Neural cell (in vitro differentiated cells): Measurements from ENCODE around the gene OSBPL8. TPM values are rescaled to one million over a fixed set of nuclear protein-coding genes. Genes with fewer than 3 reads are reported as not detected.
A peak's percentile ranks its signal among the peaks of the same experiment; 100 is the strongest.

Source experiments
- H2AFZ ChIP-seq: fragments of 200-600, 300-800 bp; sonication (generic), shearing (Covaris generic); 2 replicates; pipeline ENCODE4 v1.6.0; 2014; ENCODE audit warnings: low read depth, mild to moderate bottlenecking, antibody characterized with exemption, low read length, moderate library complexity
- H3F3A ChIP-seq: fragments of 200-600 bp; shearing (Covaris generic); 2 replicates; pipeline ENCODE4 v1.6.1; 2016; ENCODE audit warnings: mild to moderate bottlenecking, moderate library complexity, mixed read lengths, antibody characterized with exemption, low read length; ENCODE audit not compliant: insufficient read depth, poor library complexity, severe bottlenecking
- H3K27ac ChIP-seq: fragments of 200-600, 300-800 bp; sonication (generic), shearing (Covaris generic); 2 replicates; pipeline ENCODE4 v1.5.1; 2014; ENCODE audit warnings: mild to moderate bottlenecking, low read length, moderate library complexity
- H3K27me3 ChIP-seq: fragments of 300-800, 200-600 bp; sonication (generic), shearing (Covaris generic); 2 replicates; pipeline ENCODE4 v1.6.0; 2014; ENCODE audit warnings: mild to moderate bottlenecking, low read depth, low read length, moderate library complexity; ENCODE audit not compliant: insufficient read depth
- H3K36me3 ChIP-seq: fragments of 300-800, 200-600 bp; sonication (generic), shearing (Covaris generic); 2 replicates; pipeline ENCODE4 v1.5.1; 2014; ENCODE audit warnings: mild to moderate bottlenecking, antibody characterized with exemption, low read length, moderate library complexity; ENCODE audit not compliant: insufficient read depth
- H3K4me2 ChIP-seq: fragments of 300-800, 200-600 bp; sonication (generic), shearing (Covaris generic); 2 replicates; pipeline ENCODE4 v1.6.0; 2014; ENCODE audit warnings: mild to moderate bottlenecking, low read length
- H3K4me3 ChIP-seq: fragments of 300-800, 200-600 bp; sonication (generic), shearing (Covaris generic); 2 replicates; pipeline ENCODE4 v1.5.1; 2014; ENCODE audit warnings: mild to moderate bottlenecking, low read length, moderate library complexity
- H3K79me2 ChIP-seq: fragments of 200-600 bp; shearing (Covaris generic); replicated peaks from 2 replicates; pipeline ENCODE4 v1.6.0; 2014; ENCODE audit warnings: mild to moderate bottlenecking, low read length, moderate library complexity; ENCODE audit not compliant: insufficient read depth
- H3K9ac ChIP-seq: fragments of 300-800, 200-600 bp; sonication (generic), shearing (Covaris generic); 2 replicates; pipeline ENCODE4 v1.6.1; 2016; ENCODE audit warnings: mild to moderate bottlenecking, low read length, mixed read lengths
- H3K9me2 ChIP-seq: fragments of 200-600 bp; shearing (Covaris generic); 2 replicates; pipeline ENCODE4 v1.6.1; 2016; ENCODE audit warnings: mild to moderate bottlenecking, low read length, mixed read lengths; ENCODE audit not compliant: insufficient read depth
- H3K9me3 ChIP-seq: fragments of 200-600, 300-800 bp; sonication (generic), shearing (Covaris generic); 2 replicates; pipeline ENCODE4 v1.6.1; 2016; ENCODE audit warnings: mild to moderate bottlenecking, mixed run types, low read length, moderate library complexity, mixed read lengths
- H4K20me1 ChIP-seq: fragments of 200-600 bp; shearing (Covaris generic); 2 replicates; pipeline ENCODE4 v1.6.1; 2016; ENCODE audit warnings: mild to moderate bottlenecking, mixed run types; ENCODE audit not compliant: insufficient read depth
- EP300 ChIP-seq: fragments of 450-650 bp; conservative IDR thresholded peaks from 2 replicates; pipeline ENCODE4 v1.6.1; 2014; ENCODE audit warnings: antibody characterized with exemption, mild to moderate bottlenecking, moderate library complexity; ENCODE audit not compliant: poor library complexity, severe bottlenecking
- EZH2 ChIP-seq: fragments of 200-600, 300-800 bp; shearing (Covaris generic), sonication (generic); IDR thresholded peaks from 2 replicates; pipeline ENCODE4 v1.6.1; 2014; ENCODE audit warnings: antibody characterized with exemption, low read length, borderline replicate concordance, mild to moderate bottlenecking; ENCODE audit not compliant: insufficient read depth, poor library complexity, severe bottlenecking
- MXI1 ChIP-seq: fragments of 450-650 bp; conservative IDR thresholded peaks from 2 replicates; pipeline ENCODE4 v1.6.1; 2014; ENCODE audit warnings: antibody characterized with exemption, mild to moderate bottlenecking; ENCODE audit not compliant: poor library complexity, severe bottlenecking
- POLR2AphosphoS5 ChIP-seq: IDR thresholded peaks from 2 replicates; pipeline ENCODE4 v1.6.1; 2012
- RAD21 ChIP-seq: fragments of 450-650 bp; conservative IDR thresholded peaks from 2 replicates; pipeline ENCODE4 v1.6.1; 2014; ENCODE audit warnings: antibody characterized with exemption, mild to moderate bottlenecking, moderate library complexity
- SMC3 ChIP-seq: fragments of 450-650 bp; conservative IDR thresholded peaks from 2 replicates; pipeline ENCODE4 v1.6.1; 2014; ENCODE audit warnings: antibody characterized with exemption, mild to moderate bottlenecking, moderate library complexity; ENCODE audit not compliant: poor library complexity
- TAF1 ChIP-seq: IDR thresholded peaks from 2 replicates; pipeline ENCODE4 v1.6.1; 2012; ENCODE audit warnings: low read depth
- polyA plus RNA-seq: library from polyadenylated mRNA; depleted of rRNA; stranded (reverse); fragments of >200 nt; gene quantifications from 2 replicates; pipeline ENCODE4 v1.2.3, GENCODE V29; 2014
- TF ChIP-seq, protein P1 (sequence below): IDR thresholded peaks from 2 replicates; pipeline ENCODE4 v1.6.1; 2012; ENCODE audit warnings: borderline replicate concordance
- TF ChIP-seq, protein P2 (sequence below): fragments of 450-650 bp; IDR thresholded peaks from 2 replicates; pipeline ENCODE4 v1.5.1; 2014; ENCODE audit warnings: antibody characterized with exemption, mild to moderate bottlenecking, moderate library complexity; ENCODE audit not compliant: poor library complexity, severe bottlenecking

The OSBPL8 gene
- polyA plus RNA-seq, 1 donor from 2014 or later, result 126 TPM

DNA sequence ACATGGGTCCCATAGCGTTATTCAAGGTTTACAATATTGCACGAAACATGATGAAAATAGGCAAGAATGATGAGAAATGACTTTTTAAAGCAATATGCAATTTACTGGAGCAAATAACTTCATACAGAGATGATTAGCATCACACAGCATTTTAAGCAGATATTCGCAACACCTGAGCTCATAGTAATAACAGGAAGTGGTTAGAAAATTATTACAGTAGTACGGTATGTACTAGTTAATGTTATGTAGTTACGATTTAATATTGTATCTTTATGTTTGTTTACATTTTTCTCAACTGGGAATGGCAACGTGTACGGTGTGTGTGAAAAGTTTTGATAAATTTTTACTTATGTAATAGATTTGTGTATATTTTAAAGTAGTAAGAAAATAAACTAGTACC, 102.6 kb downstream of the OSBPL8 start:
- Histone ChIP-seq H3F3A (no peaks in the 10 kb centered on the region), H3K9me3 (no peaks in the 10 kb centered on the region), H4K20me1 (no peaks in the 10 kb centered on the region), H3K9ac (no peak overlapping the region), H3K4me3 (no peak overlapping the region), H3K27me3 (no peaks in the 10 kb centered on the region), H3K9me2 (no peaks in the 10 kb centered on the region), H3K79me2 (no peaks in the 10 kb centered on the region), H3K36me3 (no peaks in the 10 kb centered on the region), H3K4me2 (no peak overlapping the region), H3K27ac (no peak overlapping the region), H2AFZ (no peak overlapping the region)
- TF ChIP-seq POLR2AphosphoS5 (no peak), SMC3 (no peak)
- TF ChIP-seq, protein P1, sequence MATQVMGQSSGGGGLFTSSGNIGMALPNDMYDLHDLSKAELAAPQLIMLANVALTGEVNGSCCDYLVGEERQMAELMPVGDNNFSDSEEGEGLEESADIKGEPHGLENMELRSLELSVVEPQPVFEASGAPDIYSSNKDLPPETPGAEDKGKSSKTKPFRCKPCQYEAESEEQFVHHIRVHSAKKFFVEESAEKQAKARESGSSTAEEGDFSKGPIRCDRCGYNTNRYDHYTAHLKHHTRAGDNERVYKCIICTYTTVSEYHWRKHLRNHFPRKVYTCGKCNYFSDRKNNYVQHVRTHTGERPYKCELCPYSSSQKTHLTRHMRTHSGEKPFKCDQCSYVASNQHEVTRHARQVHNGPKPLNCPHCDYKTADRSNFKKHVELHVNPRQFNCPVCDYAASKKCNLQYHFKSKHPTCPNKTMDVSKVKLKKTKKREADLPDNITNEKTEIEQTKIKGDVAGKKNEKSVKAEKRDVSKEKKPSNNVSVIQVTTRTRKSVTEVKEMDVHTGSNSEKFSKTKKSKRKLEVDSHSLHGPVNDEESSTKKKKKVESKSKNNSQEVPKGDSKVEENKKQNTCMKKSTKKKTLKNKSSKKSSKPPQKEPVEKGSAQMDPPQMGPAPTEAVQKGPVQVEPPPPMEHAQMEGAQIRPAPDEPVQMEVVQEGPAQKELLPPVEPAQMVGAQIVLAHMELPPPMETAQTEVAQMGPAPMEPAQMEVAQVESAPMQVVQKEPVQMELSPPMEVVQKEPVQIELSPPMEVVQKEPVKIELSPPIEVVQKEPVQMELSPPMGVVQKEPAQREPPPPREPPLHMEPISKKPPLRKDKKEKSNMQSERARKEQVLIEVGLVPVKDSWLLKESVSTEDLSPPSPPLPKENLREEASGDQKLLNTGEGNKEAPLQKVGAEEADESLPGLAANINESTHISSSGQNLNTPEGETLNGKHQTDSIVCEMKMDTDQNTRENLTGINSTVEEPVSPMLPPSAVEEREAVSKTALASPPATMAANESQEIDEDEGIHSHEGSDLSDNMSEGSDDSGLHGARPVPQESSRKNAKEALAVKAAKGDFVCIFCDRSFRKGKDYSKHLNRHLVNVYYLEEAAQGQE, result no peak
- TF ChIP-seq, protein P2, sequence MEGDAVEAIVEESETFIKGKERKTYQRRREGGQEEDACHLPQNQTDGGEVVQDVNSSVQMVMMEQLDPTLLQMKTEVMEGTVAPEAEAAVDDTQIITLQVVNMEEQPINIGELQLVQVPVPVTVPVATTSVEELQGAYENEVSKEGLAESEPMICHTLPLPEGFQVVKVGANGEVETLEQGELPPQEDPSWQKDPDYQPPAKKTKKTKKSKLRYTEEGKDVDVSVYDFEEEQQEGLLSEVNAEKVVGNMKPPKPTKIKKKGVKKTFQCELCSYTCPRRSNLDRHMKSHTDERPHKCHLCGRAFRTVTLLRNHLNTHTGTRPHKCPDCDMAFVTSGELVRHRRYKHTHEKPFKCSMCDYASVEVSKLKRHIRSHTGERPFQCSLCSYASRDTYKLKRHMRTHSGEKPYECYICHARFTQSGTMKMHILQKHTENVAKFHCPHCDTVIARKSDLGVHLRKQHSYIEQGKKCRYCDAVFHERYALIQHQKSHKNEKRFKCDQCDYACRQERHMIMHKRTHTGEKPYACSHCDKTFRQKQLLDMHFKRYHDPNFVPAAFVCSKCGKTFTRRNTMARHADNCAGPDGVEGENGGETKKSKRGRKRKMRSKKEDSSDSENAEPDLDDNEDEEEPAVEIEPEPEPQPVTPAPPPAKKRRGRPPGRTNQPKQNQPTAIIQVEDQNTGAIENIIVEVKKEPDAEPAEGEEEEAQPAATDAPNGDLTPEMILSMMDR, result no peak

DNA sequence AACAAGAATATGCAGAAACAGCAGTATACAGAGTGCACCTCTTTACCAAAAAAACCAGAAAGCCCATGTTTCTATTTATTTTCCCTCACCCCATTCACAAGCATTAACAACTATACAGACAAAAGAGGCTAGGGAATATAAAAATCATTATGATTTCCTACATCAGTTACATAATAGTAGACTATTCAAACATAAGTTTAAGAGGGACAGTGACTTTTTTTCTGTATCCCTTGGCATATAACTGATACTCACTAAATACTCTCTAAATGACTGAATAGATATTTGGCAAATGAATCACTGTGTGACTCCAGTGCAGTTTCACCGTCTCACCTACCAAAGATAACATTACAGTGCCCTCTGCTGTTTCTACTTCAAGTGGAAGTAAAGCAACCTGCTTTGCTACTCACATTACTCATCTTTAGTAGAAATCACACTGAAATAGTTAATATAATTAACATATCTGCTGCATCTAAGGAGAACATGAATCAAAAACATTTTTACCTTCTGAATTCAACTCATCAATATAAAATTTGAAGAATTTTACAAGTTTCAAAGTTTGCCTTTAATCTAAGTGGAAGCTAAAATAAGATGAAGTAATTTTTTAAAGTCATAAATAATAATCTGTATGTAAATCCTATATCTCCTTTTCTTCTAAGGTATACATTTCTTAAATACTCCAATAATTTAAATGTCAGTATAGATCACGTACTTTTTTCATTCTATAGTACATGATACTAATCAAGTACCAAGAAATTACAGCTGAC, 103.8 kb downstream of the OSBPL8 start:
- H3K9me3 ChIP-seq, result no peaks in the 10 kb centered on the region
- no peaks in the 10 kb centered on the region for H3F3A ChIP-seq
- H3K36me3 ChIP-seq, result no peaks in the 10 kb centered on the region
- H3K4me3 ChIP-seq, result no peak overlapping the region
- no peaks in the 10 kb centered on the region for H3K27me3 ChIP-seq
- H2AFZ ChIP-seq, result no peak overlapping the region
- H3K9me2 ChIP-seq, result no peaks in the 10 kb centered on the region
- H3K27ac ChIP-seq, result no peak overlapping the region
- no peaks in the 10 kb centered on the region for H3K79me2 ChIP-seq
- TF ChIP-seq EZH2 (no peak), EP300 (no peak), POLR2AphosphoS5 (no peak), SMC3 (peak; percentile 71), TAF1 (no peak), MXI1 (no peak), RAD21 (peak; percentile 75)
- TF ChIP-seq, protein P2, result peak; percentile 76
- TF ChIP-seq, protein P1, result no peak
- H3K4me2 ChIP-seq, result no peak overlapping the region
- no peak overlapping the region for H3K9ac ChIP-seq
- H4K20me1 ChIP-seq, result no peaks in the 10 kb centered on the region
